ENCODE measurements around the gene CYP27B1.
A peak's percentile ranks its signal among the peaks of the same experiment; 100 is the strongest.

CYP27B1 gene

DNA sequence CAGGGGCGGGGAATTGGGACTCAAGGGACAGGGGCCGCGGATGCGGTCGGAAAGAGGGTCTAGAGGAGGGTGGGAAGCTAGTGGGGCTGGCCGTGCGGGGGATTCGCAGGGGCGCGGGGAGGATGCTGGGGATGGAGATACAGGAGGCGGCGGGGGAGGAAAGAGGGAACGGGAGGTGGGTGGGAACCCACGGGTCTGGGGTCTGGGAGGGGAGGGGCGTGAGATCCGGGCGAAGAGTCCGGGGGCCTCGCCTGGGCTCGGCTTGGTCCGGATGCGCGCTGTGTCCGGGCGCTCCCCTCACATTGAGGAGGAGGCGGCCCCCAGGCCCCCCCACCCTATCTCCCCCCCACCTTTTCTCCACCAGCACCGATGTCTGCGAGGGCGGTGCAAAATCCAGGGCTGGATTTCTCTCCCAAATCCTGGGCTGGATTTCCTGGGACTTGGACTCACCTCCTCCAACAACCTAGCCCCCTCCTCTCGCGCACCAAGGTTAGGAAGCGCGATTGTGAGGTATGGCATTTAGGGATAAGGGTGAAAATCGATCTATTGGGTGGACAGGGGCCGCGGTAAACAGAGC, 28.1 kb downstream of the CYP27B1 start, which contains the start of gene AGAP2:
AGAP2 (minus strand) TSS at position 82 of the 577 bp plus-strand sequence. CDS start 496 bp downstream, outside the sequence.
- CTCF ChIA-PET: interaction anchor here (0.6 to 5.2 kb wide), 5 partner anchors 13 to 285 kb away, joined by 3 to 82 read pairs (median 9); no protein-coding TSS in a partner anchor
- POLR2A ChIA-PET: interaction anchor here (0.9 kb wide), 1 partner anchor 12 kb away, joined by 3 read pairs; no protein-coding TSS in a partner anchor
- H3K4me3 ChIP-seq (ENCODE audit: low read depth, low read length): peak within 1 kb of the TSS; percentile 42
- TF ChIP-seq, protein P1, sequence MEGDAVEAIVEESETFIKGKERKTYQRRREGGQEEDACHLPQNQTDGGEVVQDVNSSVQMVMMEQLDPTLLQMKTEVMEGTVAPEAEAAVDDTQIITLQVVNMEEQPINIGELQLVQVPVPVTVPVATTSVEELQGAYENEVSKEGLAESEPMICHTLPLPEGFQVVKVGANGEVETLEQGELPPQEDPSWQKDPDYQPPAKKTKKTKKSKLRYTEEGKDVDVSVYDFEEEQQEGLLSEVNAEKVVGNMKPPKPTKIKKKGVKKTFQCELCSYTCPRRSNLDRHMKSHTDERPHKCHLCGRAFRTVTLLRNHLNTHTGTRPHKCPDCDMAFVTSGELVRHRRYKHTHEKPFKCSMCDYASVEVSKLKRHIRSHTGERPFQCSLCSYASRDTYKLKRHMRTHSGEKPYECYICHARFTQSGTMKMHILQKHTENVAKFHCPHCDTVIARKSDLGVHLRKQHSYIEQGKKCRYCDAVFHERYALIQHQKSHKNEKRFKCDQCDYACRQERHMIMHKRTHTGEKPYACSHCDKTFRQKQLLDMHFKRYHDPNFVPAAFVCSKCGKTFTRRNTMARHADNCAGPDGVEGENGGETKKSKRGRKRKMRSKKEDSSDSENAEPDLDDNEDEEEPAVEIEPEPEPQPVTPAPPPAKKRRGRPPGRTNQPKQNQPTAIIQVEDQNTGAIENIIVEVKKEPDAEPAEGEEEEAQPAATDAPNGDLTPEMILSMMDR (IDR thresholded peaks at IDR 0.05; ENCODE audit: insufficient read depth, low read length, missing control alignments): no peak
- DNase-seq (ENCODE audit: low read depth, low spot score): no peak

DNA sequence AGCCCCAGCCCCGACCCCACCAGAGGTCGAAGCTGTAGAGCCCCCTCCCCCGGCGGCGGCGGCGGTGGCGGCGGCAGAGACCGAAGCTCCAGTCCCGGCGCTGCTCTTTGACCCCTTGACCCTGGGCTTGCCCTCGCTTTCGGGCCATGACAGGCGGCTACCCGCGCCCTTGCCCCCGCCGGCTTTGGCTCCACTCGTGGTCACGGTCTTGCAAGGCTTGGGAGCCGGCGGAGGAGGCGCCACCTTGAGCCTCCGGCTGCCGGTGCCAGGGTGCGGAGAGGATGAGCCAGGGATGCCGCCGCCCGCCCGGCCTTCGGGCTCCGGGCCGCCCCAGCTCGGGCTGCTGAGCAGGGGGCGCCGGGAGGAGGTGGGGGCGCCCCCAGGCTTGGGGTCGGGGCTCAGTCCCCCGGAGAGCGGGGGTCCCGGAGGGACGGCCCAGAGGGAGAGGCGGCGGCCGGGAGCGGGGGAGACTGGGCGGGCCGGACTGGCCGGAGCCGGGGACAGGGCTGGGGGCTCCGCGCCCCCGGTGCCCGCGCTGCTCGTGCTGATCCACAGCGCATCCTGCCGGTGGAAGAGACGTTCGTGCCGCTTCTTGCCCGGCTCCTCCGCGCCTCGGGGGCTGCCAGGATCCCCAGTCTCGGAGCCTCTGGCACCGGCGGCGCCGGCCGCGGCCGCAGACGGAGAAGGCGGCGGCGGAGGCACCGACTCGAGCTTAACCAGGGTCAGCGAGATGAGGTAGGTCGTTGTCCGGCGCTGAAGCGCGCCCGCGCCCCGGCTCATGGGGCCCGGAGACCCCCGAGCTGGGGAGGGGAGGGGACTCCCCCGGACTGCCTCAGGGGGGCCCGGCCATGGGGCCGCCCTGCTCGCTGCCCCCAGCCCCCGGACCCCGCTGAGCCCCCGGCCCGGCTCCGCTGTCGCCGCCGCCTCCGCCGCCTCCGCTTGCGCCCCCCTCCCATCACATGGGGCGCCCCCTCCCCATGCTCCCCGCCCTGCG, 29.1 kb downstream of the CYP27B1 start:
- ChIA-PET POLR2A (no interaction called here), CTCF (interaction anchor here (1.3 to 5.2 kb wide), 6 partner anchors 13 to 284 kb away, joined by 3 to 82 read pairs (median 4); partner anchors contain the start of gene PIP4K2C)
- no peak for DNase-seq (ENCODE audit: low read depth, low spot score)
- H3K4me3 ChIP-seq (ENCODE audit: low read depth, low read length): peak overlapping the region; percentile 42
- TF ChIP-seq, protein P1 (IDR thresholded peaks at IDR 0.05; ENCODE audit: insufficient read depth, low read length, missing control alignments): peak; percentile 59

DNA sequence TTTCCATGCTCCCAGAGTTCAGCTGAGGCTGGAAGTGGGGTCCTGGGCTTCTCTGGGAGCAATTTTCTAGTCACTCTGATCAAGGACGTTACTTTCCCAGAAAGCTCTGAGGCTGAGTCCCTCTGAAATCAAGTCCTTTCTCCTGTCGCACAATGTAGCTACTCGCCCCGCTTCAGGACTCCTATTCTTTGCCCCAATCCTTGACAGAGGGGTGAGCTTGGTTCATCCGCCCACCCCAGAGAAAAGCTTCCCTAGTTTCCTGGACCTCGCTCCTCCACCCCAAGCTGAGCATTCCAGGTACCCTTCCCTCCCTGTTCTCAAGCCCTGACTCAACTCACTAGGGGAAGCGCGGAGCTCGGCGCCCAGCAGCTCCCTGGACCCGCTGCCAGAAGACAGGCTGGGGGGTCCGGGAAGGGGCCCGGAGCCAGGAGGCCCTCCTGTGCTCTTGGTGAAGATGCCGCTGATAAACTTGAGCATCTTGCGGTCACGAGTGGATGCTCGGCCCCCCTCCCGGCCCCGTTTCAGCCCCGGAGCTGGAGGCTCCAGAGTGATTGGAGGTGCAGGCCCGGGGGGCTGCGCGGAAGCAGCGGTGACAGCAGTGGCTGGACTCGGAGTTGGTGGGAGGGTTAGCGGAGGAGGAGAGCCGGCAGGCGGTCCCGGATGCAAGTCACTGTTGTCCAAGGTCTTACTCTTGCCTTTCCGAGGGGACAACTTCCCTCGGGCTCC, 30.0 kb downstream of the CYP27B1 start:
- CTCF ChIA-PET: interaction anchor here (0.6 to 5.2 kb wide), 10 partner anchors 8 to 284 kb away, joined by 3 to 82 read pairs (median 4); partner anchors contain the start of genes PIP4K2C and TSPAN31
- POLR2A ChIA-PET: interaction anchor here (1.3 kb wide), 1 partner anchor 8 kb away, joined by 7 read pairs; the partner anchor contains the start of gene TSPAN31
- TF ChIP-seq, protein P1 (IDR thresholded peaks at IDR 0.05; ENCODE audit: insufficient read depth, low read length, missing control alignments): no peak
- no peak for DNase-seq (ENCODE audit: low read depth, low spot score)
- H3K4me3 ChIP-seq (ENCODE audit: low read depth, low read length): no peak overlapping the region

DNA sequence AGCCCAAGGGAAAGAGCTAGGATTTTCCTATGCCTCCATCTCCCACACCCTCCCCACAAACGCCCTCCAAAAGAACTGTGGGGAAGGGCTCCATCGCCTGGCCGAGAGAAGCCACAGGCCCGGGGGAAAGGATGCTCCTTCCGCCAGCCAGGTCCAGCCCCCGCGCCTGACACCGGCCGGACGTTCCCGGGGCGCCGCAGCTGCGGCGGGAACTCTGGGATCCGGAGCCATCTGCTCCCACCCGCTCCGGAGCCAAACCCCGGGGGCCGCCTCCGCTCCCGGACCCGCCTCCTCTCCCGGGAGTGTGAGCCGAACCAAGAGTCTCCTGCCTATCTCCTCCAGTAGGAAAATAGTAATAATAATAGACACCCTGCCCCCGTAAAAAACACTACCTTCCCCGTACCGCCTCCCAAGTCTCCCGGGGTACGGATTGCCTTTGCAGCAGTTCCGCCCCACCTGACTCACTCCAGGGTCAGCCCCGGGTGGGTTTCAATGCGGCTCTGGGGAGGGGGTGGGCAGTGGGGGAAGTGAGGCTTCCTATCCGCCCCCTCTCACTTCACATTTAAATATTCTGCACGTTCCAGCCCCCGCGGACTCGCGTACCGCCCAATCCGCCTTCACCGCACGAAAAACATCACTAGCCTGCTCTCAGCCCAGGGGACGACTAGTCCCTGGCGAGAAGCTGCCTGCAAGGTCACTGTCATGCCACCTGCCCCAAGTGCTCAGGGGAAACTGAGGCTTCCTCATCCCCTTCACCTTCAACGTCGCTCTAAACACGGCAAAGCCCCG, 30.7 kb downstream of the CYP27B1 start:
- POLR2A ChIA-PET: interaction anchor here (1.0 to 1.3 kb wide), 2 partner anchors 9 kb away, joined by 7 read pairs; partner anchors contain the start of gene TSPAN31
- no peak for DNase-seq (ENCODE audit: low read depth, low spot score)
- TF ChIP-seq, protein P1 (IDR thresholded peaks at IDR 0.05; ENCODE audit: insufficient read depth, low read length, missing control alignments): peak; percentile 68
- H3K4me3 ChIP-seq (ENCODE audit: low read depth, low read length): peak overlapping the region; percentile 36
- CTCF ChIA-PET: interaction anchor here (0.6 to 5.2 kb wide), 11 partner anchors 9 to 277 kb away, joined by 3 to 82 read pairs (median 4); partner anchors contain the start of genes OS9, PIP4K2C and TSPAN31

DNA sequence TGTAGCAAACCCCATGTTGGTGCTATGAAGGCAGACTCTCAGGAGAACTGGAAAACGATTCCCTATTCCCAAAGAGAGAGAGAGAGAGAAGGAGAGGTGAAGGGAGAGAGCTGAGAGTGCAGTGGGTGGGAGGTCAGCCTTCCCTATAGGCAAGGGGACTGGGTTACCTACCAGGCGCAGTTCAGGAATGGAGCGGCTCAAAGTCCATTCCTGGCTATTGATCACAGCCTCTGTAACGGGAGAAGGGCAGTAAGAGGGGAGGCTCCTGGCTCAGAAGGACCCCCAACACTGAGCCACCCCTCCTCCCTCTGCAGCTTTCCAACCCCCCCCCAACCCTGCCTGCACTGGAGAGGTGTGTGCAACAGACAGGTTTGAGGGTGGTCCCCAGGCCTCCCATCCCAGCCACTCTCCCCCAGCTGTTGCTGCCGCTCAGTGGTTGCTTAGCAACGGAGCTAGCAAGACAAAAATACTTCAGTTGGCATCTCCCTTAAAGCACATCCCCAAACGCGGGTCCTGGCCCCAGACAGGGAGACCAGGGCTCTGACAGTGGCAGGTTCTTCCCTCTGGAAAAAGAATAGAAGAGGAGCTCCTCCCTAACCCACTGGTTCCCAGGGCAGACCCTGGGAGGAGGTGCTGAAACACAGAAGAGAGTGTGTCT, 31.6 kb downstream of the CYP27B1 start:
- DNase-seq (ENCODE audit: low read depth, low spot score): no peak
- TF ChIP-seq, protein P1 (IDR thresholded peaks at IDR 0.05; ENCODE audit: insufficient read depth, low read length, missing control alignments): no peak
- ChIA-PET POLR2A (interaction anchor here (1.0 kb wide), 2 partner anchors 9 kb away, joined by 3 to 7 read pairs; partner anchors contain the start of gene TSPAN31), CTCF (interaction anchor here (0.7 to 5.2 kb wide), 8 partner anchors 9 to 496 kb away, joined by 3 to 82 read pairs (median 8); partner anchors contain the start of genes OS9 and TSPAN31)
- no peak overlapping the region for H3K4me3 ChIP-seq (ENCODE audit: low read depth, low read length)

All from AG04449 (cell line).